Endothelial cell (in vitro differentiated cells): ENCODE data around the gene CYP4F11. TPM values are rescaled to one million over a fixed set of nuclear protein-coding genes. Genes with fewer than 3 reads are reported as not detected.
"Not testable (repeated sequence)": the region's sequence is repeated elsewhere in the genome, so short reads cannot be mapped to it uniquely, and the experiment has no call there.

Experiments used
- DNase-seq: peaks from one replicate; pipeline ENCODE4 v3.0.0; 2021; ENCODE audit warnings: low spot score
- H3K27ac Mint-ChIP-seq: one replicate; pipeline ENCODE4 v1.8.0; 2021; ENCODE audit warnings: mixed read lengths, inconsistent platforms; ENCODE audit not compliant: unreplicated experiment
- H3K27me3 Mint-ChIP-seq: one replicate; pipeline ENCODE4 v1.8.0; 2021; ENCODE audit warnings: mild to moderate bottlenecking, moderate library complexity, mixed read lengths, inconsistent platforms; ENCODE audit not compliant: unreplicated experiment
- H3K36me3 Mint-ChIP-seq: one replicate; pipeline ENCODE4 v1.8.0; 2021; ENCODE audit warnings: mild to moderate bottlenecking, low read depth, mixed read lengths, inconsistent platforms; ENCODE audit not compliant: unreplicated experiment
- H3K4me1 Mint-ChIP-seq: one replicate; pipeline ENCODE4 v1.8.0; 2021; ENCODE audit warnings: mild to moderate bottlenecking, mixed read lengths, inconsistent platforms; ENCODE audit not compliant: unreplicated experiment
- H3K4me3 Mint-ChIP-seq: one replicate; pipeline ENCODE4 v1.8.0; 2021; ENCODE audit warnings: mild to moderate bottlenecking, mixed read lengths, inconsistent platforms; ENCODE audit not compliant: unreplicated experiment
- H3K9me3 Mint-ChIP-seq: one replicate; pipeline ENCODE4 v1.8.0; 2021; ENCODE audit warnings: mixed read lengths, inconsistent platforms; ENCODE audit not compliant: unreplicated experiment
- total RNA-seq: library from RNA; stranded (reverse); fragmentation: NEBNext Ultra II Directional; extraction: Animal tissue kit (Norgen Biotek cat#: 25700); gene quantifications from one replicate; pipeline ENCODE4 v1.2.1, GENCODE V29; 2021; ENCODE audit not compliant: unreplicated experiment
- TF ChIP-seq, protein P1 (sequence below): fragments of 200-600 bp; sonication (generic); IDR thresholded peaks from one replicate; pipeline ENCODE4 v1.5.0; 2021; ENCODE audit warnings: antibody characterized with exemption; ENCODE audit not compliant: unreplicated experiment

Gene CYP4F11
- total RNA-seq, 1 donor from 2014 or later = not detected

DNA sequence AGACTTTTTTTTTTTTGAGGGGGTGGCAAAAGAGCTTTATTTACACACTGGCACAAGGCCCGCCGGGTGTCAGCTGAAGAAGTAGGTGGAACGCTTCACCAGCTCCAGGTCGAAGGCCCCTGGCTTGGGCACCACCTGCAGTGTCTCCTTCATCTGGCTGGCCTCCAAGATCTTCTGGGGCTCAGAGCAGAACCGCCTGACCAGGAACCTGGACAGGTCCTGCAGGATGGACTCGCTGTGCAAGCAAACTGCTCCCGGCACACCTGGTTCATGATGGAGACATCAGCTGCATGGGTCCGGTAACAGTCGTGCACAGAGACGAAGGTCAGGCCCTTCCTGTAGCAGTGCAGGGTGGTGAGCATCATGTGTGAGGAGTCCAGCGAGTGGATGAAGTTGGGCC lies 32.1 kb downstream of the CYP4F11 start:
- H3K4me3 Mint-ChIP-seq = no peak overlapping the region
- no peak for DNase-seq
- H3K36me3 Mint-ChIP-seq = peaks cover 4% of the 10 kb centered on the region
- H3K9me3 Mint-ChIP-seq = peaks cover 37% of the 10 kb centered on the region
- peaks cover 6% of the 10 kb centered on the region for H3K27me3 Mint-ChIP-seq
- TF ChIP-seq, protein P1, sequence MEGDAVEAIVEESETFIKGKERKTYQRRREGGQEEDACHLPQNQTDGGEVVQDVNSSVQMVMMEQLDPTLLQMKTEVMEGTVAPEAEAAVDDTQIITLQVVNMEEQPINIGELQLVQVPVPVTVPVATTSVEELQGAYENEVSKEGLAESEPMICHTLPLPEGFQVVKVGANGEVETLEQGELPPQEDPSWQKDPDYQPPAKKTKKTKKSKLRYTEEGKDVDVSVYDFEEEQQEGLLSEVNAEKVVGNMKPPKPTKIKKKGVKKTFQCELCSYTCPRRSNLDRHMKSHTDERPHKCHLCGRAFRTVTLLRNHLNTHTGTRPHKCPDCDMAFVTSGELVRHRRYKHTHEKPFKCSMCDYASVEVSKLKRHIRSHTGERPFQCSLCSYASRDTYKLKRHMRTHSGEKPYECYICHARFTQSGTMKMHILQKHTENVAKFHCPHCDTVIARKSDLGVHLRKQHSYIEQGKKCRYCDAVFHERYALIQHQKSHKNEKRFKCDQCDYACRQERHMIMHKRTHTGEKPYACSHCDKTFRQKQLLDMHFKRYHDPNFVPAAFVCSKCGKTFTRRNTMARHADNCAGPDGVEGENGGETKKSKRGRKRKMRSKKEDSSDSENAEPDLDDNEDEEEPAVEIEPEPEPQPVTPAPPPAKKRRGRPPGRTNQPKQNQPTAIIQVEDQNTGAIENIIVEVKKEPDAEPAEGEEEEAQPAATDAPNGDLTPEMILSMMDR = no peak
- H3K27ac Mint-ChIP-seq = no peak overlapping the region
- no peaks in the 10 kb centered on the region for H3K4me1 Mint-ChIP-seq

GRCh38 chr19:15900504-15900903 lies 33.8 kb downstream of the CYP4F11 start:
- H3K4me1 Mint-ChIP-seq = no peaks in the 10 kb centered on the region
- no peak overlapping the region for H3K27ac Mint-ChIP-seq
- peaks cover 47% of the 10 kb centered on the region for H3K9me3 Mint-ChIP-seq
- H3K27me3 Mint-ChIP-seq = peaks cover 9% of the 10 kb centered on the region
- no peak overlapping the region for H3K4me3 Mint-ChIP-seq
- peaks cover 15% of the 10 kb centered on the region for H3K36me3 Mint-ChIP-seq
- TF ChIP-seq, protein P1 = no peak
- DNase-seq = no peak

GRCh38 chr19:15900032-15900431 lies 34.3 kb downstream of the CYP4F11 start:
- not testable (repeated sequence) for H3K4me1 Mint-ChIP-seq, H3K4me3 Mint-ChIP-seq, DNase-seq, H3K27me3 Mint-ChIP-seq, H3K27ac Mint-ChIP-seq
- Mint-ChIP-seq H3K9me3 (peaks cover 51% of the 10 kb centered on the region), H3K36me3 (peaks cover 15% of the 10 kb centered on the region)

DNA sequence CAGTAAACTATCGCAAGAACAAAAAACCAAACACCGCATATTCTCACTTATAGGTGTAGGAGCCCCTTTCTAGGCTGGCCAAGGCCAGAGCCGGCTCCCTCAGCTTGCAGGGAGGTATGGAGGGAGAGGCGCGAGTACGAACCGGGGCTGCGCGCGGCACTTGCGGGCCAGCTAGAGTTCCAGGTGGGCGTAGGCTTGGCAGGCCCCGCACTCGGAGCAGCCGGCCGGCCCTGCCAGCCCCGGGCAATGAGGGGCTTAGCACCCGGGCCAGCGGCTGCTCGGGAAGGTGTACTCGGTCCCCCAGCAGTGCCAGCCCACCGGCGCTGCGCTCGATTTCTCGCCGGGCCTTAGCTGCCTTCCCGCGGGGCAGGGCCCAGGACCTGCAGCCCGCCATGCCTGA lies 34.8 kb downstream of the CYP4F11 start:
- not testable (repeated sequence) for DNase-seq, H3K4me3 Mint-ChIP-seq, H3K27ac Mint-ChIP-seq, H3K27me3 Mint-ChIP-seq, H3K4me1 Mint-ChIP-seq
- Mint-ChIP-seq H3K36me3 (peaks cover 15% of the 10 kb centered on the region), H3K9me3 (peaks cover 54% of the 10 kb centered on the region)

GRCh38 chr19:15897738-15898276 lies 36.5 kb downstream of the CYP4F11 start, which contains the start of gene CYP4F2:
Gene CYP4F2 (minus strand): TSS chr19:15898074. CDS start chr19:15897611, 463 bp downstream.
- peaks cover 55% of the 10 kb centered on the region for H3K9me3 Mint-ChIP-seq

More at GRCh38 chr19:15897738-15898276, 36.5 kb downstream of the CYP4F11 start, which contains the start of gene CYP4F2:
- Mint-ChIP-seq H3K27me3 (peaks cover 12% of the 10 kb centered on the region), H3K27ac (no peak within 1 kb of the TSS), H3K4me3 (no peak within 1 kb of the TSS), H3K36me3 (peaks cover 19% of the 10 kb centered on the region), H3K4me1 (no peaks in the 10 kb centered on the region)
- TF ChIP-seq, protein P1 = no peak
- no peak for DNase-seq
